Stimulated activated CD4-positive, alpha-beta T cell treated with anti-CD3 and anti-CD28 coated beads, Interleukin-12 subunit alpha, Interleukin-12 subunit beta, amount 100 ng/mL, for 4 hours (primary cell): ENCODE data around the gene FKBP11.

ENCODE experiments used
- DNase-seq: peaks from one replicate; pipeline ENCODE4 v3.0.0-alpha.2; 2020

Gene FKBP11

DNA sequence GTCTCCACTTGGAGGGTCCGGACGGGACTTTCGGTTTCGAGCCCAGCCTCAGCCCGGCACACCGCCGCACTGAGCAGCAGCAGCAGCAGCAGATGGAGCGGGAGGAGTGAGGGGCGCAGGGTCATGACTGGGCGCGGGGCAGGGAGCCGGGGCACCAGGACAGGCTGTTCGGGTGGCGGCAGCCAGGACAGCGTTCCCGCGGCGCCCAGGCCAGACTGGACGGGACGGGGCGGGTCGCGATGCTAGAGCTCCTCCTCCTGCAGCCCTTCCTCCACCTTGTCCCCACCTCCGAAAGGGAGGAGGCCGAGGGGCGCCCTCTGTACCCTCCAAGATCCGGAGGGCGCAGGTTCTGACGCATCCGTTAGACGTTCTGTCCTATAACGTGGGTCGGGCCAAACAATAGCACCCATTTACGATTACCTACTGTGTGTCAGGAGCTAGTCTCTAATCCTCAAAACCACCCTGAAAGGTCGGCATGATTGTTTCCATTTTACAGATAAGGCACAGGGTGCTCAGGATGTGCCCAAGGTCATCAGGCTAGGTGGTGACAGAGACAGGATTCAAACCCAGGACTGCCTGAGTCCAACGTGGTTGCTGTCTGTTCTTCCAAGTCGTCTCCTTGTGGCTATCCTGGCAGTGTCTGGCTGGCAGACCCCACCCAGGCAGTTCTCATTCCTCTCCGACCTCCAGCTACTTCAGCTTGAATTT lies at the start of gene FKBP11:
Gene FKBP11, minus strand, starts transcription at position 189 of the 708 bp plus-strand sequence. Its CDS starts 64 bp downstream, at position 125.
- peak; percentile 76 for DNase-seq

DNA sequence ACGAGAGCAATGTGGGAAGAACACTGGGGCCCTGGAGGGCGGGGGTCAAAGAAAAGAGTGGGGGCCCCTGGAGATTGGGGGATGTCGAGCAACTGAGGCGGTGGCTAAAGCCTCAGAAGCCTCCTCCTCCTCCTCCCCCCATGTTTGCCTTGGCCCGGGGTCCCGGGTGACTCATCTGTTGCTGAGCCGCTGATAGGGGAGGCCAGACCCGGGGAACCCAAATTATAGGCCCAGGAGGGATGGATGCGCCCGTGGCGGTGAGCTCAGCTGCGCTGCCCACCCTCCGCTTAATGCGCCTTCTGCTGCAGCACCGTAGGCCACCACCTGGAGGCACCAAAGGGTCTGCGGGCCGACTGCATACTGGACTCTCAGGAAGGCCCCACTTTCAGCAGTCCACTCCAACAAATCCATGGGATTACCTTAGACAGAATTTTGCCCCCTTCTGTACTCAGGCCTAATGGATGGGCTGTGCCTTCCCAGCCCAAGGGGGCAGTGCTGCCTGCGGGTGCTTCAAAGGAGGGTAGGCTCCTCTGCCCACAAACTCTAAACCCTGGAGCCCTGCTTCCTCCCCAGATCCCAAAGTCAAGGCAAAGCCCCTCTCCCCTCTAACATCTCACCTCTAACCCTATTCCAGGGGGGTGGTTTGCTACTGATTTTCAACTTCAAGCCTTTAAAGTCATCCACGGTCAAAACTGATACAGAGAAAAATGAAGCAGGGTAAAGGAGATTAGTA lies 48.8 kb upstream of the FKBP11 start:
- peak; percentile 37 for DNase-seq

DNA sequence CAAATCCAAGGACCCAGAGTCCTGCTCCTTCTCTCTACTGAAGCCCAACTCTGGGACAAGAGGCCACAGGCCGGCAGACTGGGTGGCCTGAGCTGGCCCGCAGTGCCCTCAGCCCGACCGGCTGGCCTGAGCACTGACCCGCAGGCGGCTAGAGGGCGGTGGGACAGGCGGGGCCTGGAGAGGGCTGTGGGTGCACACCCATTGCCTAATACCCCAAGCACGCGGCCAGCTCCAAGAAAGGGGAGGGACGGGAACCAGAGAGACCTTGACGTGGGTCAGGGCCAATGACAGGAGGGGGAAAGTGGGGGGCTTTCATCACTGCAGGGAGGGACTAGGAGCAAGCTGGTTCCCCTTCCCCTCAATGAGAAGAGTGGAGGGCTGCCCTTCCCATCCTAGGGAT lies 48.2 kb upstream of the FKBP11 start:
- DNase-seq, result no peak

DNA sequence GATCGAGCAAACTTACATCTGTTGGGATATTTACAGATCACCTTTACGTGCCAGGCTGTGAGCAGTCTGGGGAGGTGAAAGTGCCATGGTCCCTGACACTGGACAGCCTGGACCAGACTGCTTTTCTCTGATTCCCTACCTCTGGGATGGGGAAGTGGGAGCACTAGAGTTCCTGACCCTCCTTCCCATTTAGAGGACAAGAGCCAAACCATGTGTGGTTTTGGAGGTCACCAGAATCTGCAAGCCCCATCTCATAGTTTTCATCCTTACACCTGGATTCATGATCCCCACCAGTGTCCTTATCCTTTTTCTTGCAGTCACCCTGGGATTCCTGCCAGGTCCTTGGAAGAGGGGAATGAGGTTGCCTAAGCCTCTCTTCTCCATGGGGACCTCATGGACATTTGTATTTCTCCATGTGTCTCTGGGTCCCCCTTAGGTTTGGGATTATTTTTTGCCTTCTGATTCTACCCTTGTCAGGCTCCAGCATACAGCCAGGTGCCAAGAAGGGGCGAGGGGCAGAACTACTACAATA lies 47.7 kb upstream of the FKBP11 start:
- no peak for DNase-seq

DNA sequence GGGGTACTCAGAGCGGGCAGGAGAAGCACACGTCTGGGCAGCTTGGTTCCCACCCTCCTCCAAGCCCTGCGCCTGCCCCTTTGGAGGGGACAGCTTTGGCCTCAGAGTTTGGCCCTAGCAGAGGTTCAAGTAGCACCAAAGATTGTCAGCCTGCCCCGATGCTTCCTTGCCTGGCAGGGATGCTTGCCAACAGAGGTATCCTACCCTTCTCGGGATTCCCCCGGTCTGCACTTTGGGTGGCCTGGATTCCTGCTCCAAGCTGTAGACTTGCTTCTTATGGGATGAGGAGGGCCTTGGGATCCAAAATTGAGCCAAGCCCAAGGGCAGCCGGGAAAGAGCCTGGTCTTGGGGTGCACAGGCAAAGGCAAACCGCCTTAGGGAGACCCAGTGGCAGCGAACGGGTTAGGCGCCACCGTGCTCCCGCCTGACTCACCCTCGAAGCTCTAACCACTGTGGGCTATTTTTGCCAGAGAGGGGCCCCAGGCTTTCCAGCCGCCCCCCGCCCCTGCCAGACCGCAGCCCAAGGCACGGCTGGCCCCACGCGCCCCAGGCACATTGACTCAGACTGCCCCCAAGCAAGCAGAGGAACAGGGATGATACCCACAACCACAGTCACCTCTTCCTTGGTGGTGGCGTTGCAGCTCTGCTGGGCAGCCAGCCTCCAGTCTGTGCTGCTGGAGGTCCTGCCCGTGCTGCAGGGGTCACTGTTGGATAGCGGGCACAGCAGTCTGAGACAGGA lies 47.1 kb upstream of the FKBP11 start:
- DNase-seq, result peak; percentile 16

DNA sequence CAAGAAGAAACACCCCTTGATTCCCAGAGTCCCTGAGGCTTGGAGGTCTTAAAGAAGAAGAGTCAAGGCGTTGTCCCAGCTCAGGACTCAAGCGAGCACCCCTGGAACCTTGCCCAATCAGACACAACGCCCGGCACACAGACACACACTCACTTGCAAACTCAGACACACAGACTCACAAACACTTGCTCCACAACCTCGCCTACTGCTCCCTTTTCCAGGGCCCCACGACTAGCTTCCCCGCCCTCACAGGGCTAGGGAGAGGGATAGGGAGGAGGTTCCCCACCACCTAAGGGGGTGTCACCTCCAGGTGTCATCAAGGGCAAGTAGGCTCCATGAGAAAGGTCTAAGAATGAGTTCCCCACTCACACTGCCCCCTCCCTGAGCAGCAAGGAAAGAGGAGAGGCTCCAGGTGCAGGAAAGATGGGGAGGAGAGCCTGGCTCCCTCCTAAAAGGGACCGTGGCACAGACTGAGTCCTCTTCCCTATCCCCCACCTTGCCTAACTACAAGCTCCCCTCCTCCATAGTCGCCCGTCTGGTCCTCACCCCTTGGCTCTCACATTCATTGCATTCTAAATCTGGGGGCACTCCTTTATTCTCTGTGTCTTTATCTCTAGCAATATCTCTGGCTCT lies 45.5 kb upstream of the FKBP11 start:
- no peak for DNase-seq

DNA sequence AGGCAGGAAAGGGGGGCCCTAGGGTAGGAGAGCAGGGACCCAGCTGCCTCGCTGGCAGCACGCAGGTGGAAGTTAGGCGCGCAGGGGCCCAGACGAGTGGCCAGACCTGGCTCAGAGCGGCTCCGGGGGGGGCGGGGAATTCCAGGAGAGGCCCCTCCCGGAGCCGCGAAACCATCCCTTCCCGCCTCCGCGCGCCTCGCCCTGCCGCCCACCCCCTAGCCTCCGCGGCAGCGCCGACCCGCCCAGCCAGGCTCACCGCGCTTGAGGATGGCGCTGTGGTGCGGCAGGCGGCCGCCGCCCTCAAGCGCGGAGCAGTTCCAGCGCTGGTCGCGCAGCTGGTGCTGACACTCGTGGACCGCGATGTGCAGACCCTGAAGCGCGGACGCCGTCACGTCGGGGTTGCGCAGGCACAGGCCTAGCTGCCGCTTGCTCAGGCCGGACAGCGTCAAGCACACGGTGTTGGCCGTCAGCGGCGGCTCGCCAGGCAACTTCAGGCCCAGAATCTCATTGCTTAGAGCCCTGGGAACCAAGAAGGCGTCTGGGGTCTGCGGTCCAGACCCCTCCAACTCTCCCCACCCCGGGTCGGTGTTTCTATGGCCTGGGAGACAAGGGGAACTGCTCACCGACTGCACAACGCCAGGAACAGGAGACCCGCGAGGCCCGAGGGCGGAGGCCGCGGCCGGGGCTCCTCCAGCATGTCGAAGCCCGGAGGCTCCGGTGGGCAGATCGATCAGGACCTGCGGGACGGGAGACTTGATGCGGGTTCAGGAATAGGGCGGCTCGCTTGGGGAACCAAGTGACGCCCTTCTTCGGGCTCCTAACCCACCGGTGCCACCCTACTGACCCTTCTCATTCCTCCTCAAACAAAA lies 44.8 kb upstream of the FKBP11 start:
- DNase-seq, result peak; percentile 57

DNA sequence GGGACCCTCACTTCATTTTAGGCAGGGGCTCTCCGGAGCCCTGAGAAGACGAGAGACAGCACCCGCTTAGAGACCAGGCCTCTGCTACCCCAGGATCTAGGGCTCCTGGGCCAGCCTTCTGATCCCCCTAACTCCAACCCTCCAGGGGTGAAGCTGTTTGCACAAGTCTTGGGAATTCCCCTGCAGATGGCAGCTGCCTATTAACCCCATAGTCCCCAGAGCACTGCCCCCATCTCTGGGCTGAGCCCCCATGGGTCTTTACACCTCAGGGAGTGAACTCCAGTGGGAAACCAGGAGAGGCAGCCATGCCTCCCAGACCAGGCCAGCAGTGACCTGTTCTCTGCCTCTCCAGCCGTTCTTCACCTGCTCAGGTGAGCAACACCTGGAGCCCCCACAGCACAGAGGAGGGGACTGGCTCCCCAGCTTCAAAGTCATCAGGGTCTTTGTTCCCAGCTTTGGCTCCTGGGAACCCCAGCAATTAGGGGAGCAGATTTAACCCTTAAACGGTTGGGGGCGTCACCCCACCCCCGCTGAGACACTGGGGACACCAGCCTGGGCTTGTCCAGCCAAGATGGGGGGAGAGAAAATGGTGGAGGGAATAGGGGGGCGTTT lies 44.0 kb upstream of the FKBP11 start:
- DNase-seq, result no peak

DNA sequence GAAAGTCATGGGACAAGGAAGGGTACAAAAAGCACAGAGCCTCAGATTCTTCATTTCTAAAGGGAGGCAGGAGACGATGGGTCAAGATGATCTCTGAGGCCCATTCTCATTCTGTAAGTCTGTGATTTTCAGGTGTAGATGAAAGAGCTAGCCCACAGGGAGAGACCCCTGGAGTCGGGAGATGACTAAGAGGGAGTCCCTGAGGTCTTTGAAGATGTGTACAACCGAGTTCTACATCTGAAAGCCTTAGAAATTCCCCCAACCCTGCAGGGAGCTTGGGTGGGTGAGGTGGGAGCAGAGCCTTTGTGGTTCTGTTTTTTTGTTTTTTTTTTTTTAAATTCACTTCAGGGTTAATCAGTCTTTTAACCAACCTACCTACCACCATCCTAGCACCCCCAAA lies 43.2 kb upstream of the FKBP11 start:
- no peak for DNase-seq

DNA sequence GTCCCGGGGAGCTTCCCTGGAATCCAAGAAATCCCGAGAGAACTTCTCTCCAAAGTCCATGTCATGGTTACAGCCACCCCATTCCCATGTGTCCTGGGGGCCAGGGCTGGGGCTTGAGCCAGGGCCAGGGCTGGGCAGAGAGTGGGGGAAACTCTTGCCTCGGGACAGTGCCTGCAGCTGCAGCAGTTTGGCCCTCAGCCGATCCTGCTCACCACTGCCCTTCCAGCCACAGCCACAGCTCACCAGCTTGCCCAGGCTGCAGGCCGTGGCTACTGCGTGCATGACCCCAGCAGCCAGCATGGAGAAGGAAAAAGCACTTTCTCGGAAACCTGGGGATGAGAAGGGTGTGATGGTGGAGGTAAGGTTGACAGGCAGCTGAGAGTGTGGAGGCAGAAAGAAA lies 42.7 kb upstream of the FKBP11 start:
- no peak for DNase-seq

DNA sequence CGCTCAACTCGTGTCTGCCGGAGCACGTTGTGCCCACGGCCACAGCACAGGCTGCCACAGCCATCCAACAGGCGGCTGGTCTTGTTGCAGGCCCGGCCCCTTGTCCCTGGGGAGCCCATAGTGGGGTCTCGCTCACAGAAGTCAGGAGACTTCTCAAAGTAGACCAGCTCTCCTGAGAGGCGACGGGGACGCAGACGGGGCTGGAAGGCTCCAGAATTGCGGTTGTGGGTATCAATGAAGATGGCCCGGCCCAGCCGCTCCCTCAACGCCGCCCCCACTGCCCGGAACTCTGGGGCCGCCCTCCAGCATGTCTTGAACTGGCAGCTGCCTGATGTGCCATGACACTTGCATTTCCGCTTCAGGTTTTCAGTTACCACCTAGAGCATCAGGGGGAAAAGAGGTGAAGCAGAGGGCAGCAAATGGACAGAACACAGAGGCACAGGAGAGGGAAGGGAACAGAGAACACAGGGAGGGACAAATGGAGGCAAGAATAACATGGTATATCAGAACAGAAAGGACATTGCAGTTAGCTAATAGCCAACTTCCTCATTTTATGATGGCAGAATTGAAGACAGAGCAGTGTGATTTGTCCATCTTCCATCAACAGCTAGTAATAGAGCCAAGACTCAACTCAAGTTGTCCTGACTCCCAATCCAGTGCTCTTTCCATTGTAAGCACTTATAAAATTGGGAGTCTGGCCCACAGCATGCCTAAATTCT lies 41.0 kb upstream of the FKBP11 start:
- no peak for DNase-seq

DNA sequence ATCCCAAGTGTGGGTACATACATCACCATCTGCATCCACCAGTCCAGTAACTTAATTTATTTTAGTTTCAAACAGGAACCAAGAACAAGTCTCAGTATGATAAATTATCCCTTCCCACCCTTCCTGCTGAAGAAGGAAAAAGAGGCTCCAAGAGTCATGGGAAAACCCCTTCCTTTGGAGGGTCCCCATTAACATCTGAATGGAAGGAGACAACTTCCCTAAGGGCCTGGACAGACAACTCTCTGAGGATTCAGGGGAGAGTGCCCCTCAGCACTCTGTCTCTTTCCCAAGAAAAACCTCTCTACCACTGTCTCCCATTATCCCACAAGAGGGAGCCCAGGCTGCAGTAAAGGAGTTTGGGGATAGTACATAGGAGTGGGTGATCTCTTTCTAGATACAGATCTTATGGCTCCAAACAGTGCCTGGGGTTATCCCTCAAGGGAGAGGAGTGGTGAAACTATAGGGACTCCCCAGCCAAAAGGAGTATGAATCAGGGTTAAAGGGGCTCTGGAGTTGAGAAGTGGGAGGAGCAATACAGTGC lies 40.1 kb upstream of the FKBP11 start:
- DNase-seq, result no peak

DNA sequence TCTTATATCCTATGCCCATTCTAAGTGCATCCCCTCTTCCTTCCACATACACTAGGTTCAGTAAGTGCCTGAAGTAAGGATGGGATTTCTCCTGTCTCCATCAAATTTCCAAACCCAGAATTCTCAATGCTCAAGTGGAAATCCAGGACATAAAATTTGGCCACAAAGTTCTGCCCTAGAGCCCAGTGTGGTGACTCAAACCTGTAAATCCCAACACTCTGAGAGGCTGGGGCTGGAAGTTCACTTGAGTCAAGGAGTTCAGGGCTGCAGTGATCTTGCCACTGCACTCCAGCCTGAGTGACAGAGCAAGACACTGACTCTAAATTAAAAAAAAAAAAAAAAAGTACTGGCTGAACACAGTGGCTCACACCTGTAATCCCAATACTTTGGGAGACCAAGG lies 36.5 kb upstream of the FKBP11 start:
- no peak for DNase-seq

DNA sequence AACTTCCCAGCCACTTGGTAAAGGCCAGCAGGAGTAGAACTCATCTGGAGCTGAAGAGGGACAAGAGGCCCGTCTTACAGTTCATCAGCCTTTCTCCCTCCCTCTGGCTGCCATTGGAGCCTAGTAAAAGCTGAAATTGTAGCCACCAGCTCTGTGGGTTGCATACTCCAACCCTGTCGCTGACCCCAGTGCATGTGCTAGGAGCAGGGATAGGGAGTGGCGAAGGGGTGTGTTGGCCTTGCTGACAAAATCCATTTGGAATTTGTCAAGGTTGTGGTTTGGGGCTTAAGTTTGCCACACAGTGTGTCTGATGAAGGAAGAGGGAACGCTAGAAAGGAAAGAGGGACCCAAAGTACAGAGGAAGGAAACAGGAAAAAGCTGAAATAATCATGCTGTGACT lies 36.0 kb upstream of the FKBP11 start:
- DNase-seq, result no peak

DNA sequence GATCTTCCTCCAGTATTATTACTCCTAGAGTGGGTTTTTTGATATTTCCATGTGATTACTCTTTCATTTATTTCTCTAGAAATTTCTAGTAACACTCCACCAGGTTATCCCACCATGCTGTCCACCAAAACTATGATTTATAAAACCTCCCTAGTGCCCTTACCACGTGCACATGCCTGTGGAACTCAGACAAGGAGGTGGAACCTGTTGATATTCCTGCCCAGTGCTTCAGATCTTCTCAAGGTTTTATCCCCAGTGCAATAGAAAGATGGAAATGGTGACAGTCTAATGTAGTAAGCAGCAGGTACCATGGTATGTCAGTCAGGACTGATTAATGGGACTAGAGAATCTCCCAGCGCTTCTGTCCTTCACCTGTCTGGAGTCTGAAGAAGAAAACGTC lies 35.5 kb upstream of the FKBP11 start:
- no peak for DNase-seq

DNA sequence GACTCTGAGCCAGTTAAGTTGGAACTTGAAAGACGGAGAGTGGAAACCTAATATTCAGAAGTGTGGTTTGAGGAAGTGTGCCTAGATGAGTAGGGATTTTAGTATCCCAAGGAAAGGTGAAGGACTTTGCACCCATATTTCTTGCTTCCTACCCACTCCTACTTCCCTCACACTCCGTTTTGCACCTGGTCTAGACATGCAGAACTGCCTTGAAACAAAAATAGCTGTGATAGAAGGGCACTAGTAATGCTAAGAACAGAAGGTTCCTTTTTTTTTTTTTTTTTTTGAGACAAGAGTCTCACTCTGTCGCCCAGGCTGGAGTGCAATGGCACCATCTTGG lies 32.7 kb upstream of the FKBP11 start:
- DNase-seq, result no peak

DNA sequence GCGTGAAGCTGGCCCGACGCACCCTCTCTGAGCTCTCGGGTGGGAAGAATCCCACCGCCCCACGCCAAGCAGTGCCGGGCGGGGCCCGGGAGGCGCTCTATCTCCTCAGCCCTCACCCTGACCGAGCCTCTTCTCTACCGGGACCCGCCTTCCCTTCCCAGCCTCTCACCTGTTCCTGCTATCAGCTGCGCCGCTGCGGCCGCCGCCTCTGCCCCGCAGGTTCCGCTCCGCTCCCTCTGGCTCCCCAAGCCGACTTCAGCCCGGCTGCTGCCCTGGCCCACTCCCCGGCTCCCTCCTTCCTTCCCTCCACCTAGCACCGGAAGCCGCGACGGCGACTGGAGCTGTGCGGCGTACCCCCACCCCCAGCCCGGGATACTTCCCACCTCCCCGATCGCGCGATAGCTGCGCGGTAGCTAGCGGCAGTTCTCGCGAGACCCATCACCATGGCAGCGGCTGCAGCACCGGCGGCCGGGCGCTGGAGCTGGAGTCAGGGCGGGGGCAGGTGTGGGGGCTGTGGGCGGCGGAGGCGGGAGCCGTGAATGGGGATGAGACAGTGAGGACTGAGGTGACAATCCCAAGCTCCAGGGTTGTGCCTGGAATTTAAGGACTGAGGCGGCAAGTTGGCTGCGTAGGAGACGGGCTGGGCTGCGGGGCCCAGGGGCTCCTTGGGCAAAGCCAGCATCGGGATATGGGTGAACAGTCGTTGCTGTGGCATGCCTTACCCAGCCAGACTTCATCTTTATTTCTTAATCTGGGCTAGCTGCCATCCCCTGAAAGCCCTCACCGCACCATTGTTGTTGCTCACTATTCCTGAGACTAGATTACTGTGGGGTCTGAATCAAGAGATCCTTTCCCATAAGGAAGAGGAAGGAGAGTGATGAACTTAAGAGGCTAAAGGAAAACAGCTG lies 32.1 kb upstream of the FKBP11 start, which contains the start of gene ARF3:
Gene ARF3, minus strand, starts transcription at position 347 of the 908 bp plus-strand sequence. CDS start 16,392 bp downstream, outside the sequence.
- DNase-seq, result peak; percentile 91

DNA sequence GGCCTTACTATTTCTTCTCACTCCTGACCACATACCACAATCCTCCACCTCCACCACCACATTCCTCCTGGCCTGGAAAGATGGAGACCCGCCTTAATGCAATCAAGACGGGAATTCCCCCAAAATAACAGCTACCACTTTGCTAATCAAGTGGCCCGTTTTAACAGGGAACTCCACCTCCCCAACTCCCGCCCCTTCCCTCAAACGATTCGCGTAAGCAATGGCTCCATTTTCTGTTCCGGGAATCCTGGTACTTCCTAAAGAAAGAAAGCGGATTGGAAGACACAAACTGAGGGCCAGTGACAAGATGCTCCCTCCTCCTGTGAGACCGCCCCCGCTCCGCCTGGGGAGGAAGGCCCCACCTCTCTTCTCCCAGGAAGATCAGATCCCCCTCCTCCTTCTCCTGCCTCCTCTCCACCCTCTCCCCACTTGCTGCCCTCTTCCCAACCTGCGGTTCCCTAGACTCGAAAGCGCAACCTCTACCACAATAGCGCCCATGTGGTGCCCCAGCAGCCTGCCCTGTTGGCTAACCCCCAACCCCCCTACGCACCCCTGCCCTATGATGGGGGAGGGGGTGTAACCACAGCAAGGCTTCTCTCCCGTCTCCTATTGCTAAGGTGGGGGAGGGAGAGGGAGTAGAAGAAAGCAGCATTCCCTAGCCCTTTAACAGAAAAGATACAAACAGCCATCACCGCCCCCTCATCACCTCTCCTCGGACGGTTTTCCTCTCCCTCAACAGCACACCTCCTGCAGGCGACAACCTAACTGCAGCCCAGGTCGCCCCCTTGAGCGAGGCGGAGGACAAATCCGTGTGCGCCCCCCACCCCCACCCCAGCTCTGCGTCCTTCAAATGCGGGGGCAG lies 31.2 kb upstream of the FKBP11 start:
- DNase-seq, result no peak
